ENCODE data around the gene SHB. TPM values are rescaled to one million over a fixed set of nuclear protein-coding genes. Genes with fewer than 3 reads are reported as not detected.

SHB gene
- total and polyA plus RNA-seq, 2 of the 8 experiments (the other 6 are each of a cell fraction or from before 2014, with no cell fraction given): 4.1 to 12.6 TPM

DNA sequence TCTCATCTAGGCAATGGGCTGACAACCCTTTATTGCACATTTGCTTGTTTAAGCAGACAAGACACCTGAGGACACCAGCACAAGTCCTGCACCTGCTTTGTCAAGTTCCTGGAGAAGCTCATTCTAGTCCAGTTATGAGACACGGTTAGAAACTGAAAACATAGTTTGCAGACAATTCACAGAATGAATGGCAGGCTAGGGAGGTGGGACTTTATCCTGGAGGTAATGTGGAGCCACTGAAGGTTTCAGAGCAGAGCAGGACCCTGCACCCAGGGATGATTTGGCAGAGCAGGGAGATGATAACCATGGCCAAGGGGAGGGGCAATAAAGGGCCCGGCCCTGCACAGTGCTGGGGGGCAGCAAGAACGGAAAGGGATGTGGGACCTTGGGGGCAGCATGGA is 114.4 kb downstream of the SHB start:
- FAIRE-seq: no peak
- Histone ChIP-seq H3K36me3 (ENCODE audit: control insufficient read depth in 2 of 4, insufficient read depth in 4 of 4, low read length in 3 of 4) (peaks cover 0 to 9% (median 0%) of the 10 kb centered on the region in 4 experiments; a peak in 4 of 8 replicates), H2BK120ac (replicated peaks; ENCODE audit: low read depth, low read length) (no peak overlapping the region), H4K20me1 (replicated peaks in 1 of 2; ENCODE audit: control insufficient read depth in 1 of 2, insufficient read depth in 2 of 2, low read length in 2 of 2) (peaks cover 2 to 6% of the 10 kb centered on the region in 2 experiments), H3K23me2 (ENCODE audit: low read depth, low read length) (no peaks in the 10 kb centered on the region), H3K9ac (replicated peaks in 1 of 4; ENCODE audit: extremely low read depth in 1 of 4, low read depth in 3 of 4, low read length in 3 of 4) (no peak overlapping the region), H3K4me3 (ENCODE audit: extremely low read depth in 1 of 4, insufficient read depth in 2 of 4, low read depth in 3 of 4, low read length in 4 of 4) (no peak overlapping the region), H4K5ac (ENCODE audit: insufficient read length, low read depth, low read length) (no peak overlapping the region), H3K56ac (replicated peaks; ENCODE audit: insufficient read length, low read depth, low read length) (no peak overlapping the region), H3K23ac (ENCODE audit: insufficient read length) (no peak overlapping the region), H3K79me2 (ENCODE audit: control insufficient read depth in 1 of 2, insufficient read depth in 2 of 2, low read length in 2 of 2) (no peaks in the 10 kb centered on the region), H3K79me1 (ENCODE audit: low read depth, low read length) (no peaks in the 10 kb centered on the region; the same call in 1 of the 2 replicates), H2BK5ac (ENCODE audit: low read depth, low read length) (no peak overlapping the region), H2AFZ (ENCODE audit: low read length) (no peak overlapping the region), H2BK12ac (ENCODE audit: low read depth, low read length) (no peak overlapping the region), H3K4me1 (replicated peaks in 1 of 4; ENCODE audit: control insufficient read depth in 3 of 4, insufficient read depth in 4 of 4, low read length in 3 of 4) (no peaks in the 10 kb centered on the region), H2AK5ac (ENCODE audit: low read depth, low read length) (no peak overlapping the region), H3K9me3 (ENCODE audit: insufficient read depth in 2 of 2, low read depth in 1 of 2, low read length in 1 of 2) (no peaks in the 10 kb centered on the region), H3K27ac (ENCODE audit: low read depth, low read length) (no peak overlapping the region), H2BK15ac (ENCODE audit: low read length) (no peak overlapping the region), H3K4ac (replicated peaks; ENCODE audit: insufficient read length, low read depth, low read length) (no peak overlapping the region), H3K4me2 (ENCODE audit: insufficient read depth in 1 of 2, low read depth in 2 of 2, low read length in 2 of 2) (no peak overlapping the region), H3K27me3 (replicated peaks in 1 of 4; ENCODE audit: control insufficient read depth in 3 of 4, extremely low read depth in 1 of 4, insufficient read depth in 3 of 4, low read length in 3 of 4) (no peaks in the 10 kb centered on the region), H4K91ac (replicated peaks; ENCODE audit: insufficient read length, low read length) (no peak overlapping the region), H3K18ac (ENCODE audit: extremely low read depth, low read length) (no peak overlapping the region), H4K8ac (ENCODE audit: extremely low read depth, insufficient read depth, low read length) (no peak overlapping the region; the same call in 1 of the 2 replicates), H3K14ac (ENCODE audit: insufficient read length) (no peak overlapping the region), H2BK20ac (ENCODE audit: low read length) (no peak overlapping the region)
- ChIA-PET POLR2A (ENCODE audit: partially characterized antibody) (no interaction called here), CTCF (ENCODE audit: partially characterized antibody) (interaction anchor here (0.6 to 1.2 kb wide), 3 partner anchors 13 to 137 kb away, joined by 3 read pairs; no protein-coding TSS in a partner anchor)
- 68% methylated on average over 3 of the region's 3 CpGs; no CpG with 5 or more reads in 1 of the 2 experiments for WGBS, 2 experiments (ENCODE audit: extremely low coverage in 1 of 2, insufficient coverage in 1 of 2, insufficient read length in 1 of 2, insufficient replicate concordance in 2 of 2, low coverage in 1 of 2, low lambda C conversion rate in 2 of 2, missing lambda C conversion rate in 1 of 2)
- TF ChIP-seq CREB1 (IDR thresholded peaks at IDR 0.05): no peak
- no peak for DNase-seq (ENCODE audit: low read depth in 1 of 2, low spot score in 2 of 2)
